H9 (cell line): ENCODE results near the gene MORN3. TPM values are rescaled to one million over a fixed set of nuclear protein-coding genes. Genes with fewer than 3 reads are reported as not detected.
"Not testable (repeated sequence)": the region's sequence is repeated elsewhere in the genome, so short reads cannot be mapped to it uniquely, and the experiment has no call there.

Experiments
- DNase-seq: peaks from one replicate; pipeline ENCODE4 v3.0.0-alpha.2; 2017
- H2AFZ ChIP-seq: one replicate; pipeline ENCODE4 v1.6.1; 2013; ENCODE audit warnings: mild to moderate bottlenecking, low read length, control low read depth, moderate library complexity
- H2AK5ac ChIP-seq: 2 replicates; pipeline ENCODE4 v1.6.1; 2013; ENCODE audit warnings: low read length, control low read depth, mixed read lengths; ENCODE audit not compliant: insufficient read length
- H2BK120ac ChIP-seq: one replicate; pipeline ENCODE4 v1.6.1; 2013; ENCODE audit warnings: low read depth, mild to moderate bottlenecking, low read length, control low read depth, inconsistent platforms; ENCODE audit not compliant: poor library complexity, severe bottlenecking
- H2BK12ac ChIP-seq: 2 replicates; pipeline ENCODE4 v1.6.1; 2013; ENCODE audit warnings: low read length, control low read depth, mixed read lengths, low read depth; ENCODE audit not compliant: insufficient read length
- H2BK15ac ChIP-seq: 2 replicates; pipeline ENCODE4 v1.6.1; 2013; ENCODE audit warnings: low read depth, low read length, control low read depth
- H2BK20ac ChIP-seq: one replicate; pipeline ENCODE4 v1.6.1; 2013; ENCODE audit warnings: low read depth, mild to moderate bottlenecking, low read length, control low read depth, inconsistent platforms; ENCODE audit not compliant: poor library complexity, severe bottlenecking
- H2BK5ac ChIP-seq: 2 replicates; pipeline ENCODE4 v1.6.1; 2013; ENCODE audit warnings: low read length, control low read depth, mixed read lengths; ENCODE audit not compliant: insufficient read length
- H3K14ac ChIP-seq: 2 replicates; pipeline ENCODE4 v1.6.1; 2013; ENCODE audit warnings: low read length, control low read depth; ENCODE audit not compliant: insufficient read depth
- H3K18ac ChIP-seq: 2 replicates; pipeline ENCODE4 v1.6.1; 2013; ENCODE audit warnings: low read depth, mild to moderate bottlenecking, mixed read lengths, low read length, control low read depth; ENCODE audit not compliant: insufficient read length
- H3K23ac ChIP-seq: 2 replicates; pipeline ENCODE4 v1.6.1; 2013; ENCODE audit warnings: low read length, control low read depth, mixed read lengths, low read depth; ENCODE audit not compliant: insufficient read length
- H3K23me2 ChIP-seq: 2 replicates; pipeline ENCODE4 v1.6.1; 2013; ENCODE audit warnings: low read depth, mild to moderate bottlenecking, mixed read lengths, low read length, control low read depth; ENCODE audit not compliant: insufficient read length, poor library complexity, severe bottlenecking
- H3K27ac ChIP-seq: 2 replicates; pipeline ENCODE4 v1.5.1; 2013; ENCODE audit warnings: low read length, control low read depth, mixed read lengths, low read depth; ENCODE audit not compliant: insufficient read length
- H3K27me3 ChIP-seq: 2 replicates; pipeline ENCODE4 v1.6.1; 2013; ENCODE audit warnings: low read length, control low read depth, inconsistent platforms; ENCODE audit not compliant: insufficient read depth
- H3K4ac ChIP-seq: 2 replicates; pipeline ENCODE4 v1.6.1; 2013; ENCODE audit warnings: low read depth, mild to moderate bottlenecking, control low read depth, inconsistent platforms, low read length, moderate library complexity
- H3K4me1 ChIP-seq: 2 replicates; pipeline ENCODE4 v1.6.1; 2013; ENCODE audit warnings: low read length, control low read depth, inconsistent platforms; ENCODE audit not compliant: insufficient read depth
- H3K4me2 ChIP-seq: 2 replicates; pipeline ENCODE4 v1.6.1; 2013; ENCODE audit warnings: low read length, control low read depth, mixed read lengths; ENCODE audit not compliant: insufficient read length, insufficient read depth
- H3K56ac ChIP-seq: 2 replicates; pipeline ENCODE4 v1.6.1; 2013; ENCODE audit warnings: low read depth, mild to moderate bottlenecking, mixed read lengths, low read length, control low read depth; ENCODE audit not compliant: insufficient read length
- H3K79me1 ChIP-seq: 2 replicates; pipeline ENCODE4 v1.6.1; 2013; ENCODE audit warnings: low read depth, mild to moderate bottlenecking, moderate library complexity, low read length, control low read depth, inconsistent platforms; ENCODE audit not compliant: insufficient read depth, poor library complexity, severe bottlenecking
- H3K79me2 ChIP-seq: 2 replicates; pipeline ENCODE4 v1.6.1; 2013; ENCODE audit warnings: low read length, control low read depth, inconsistent platforms; ENCODE audit not compliant: insufficient read depth
- H3K9ac ChIP-seq: 2 replicates; pipeline ENCODE4 v1.6.1; 2013; ENCODE audit warnings: low read length, control low read depth, mixed read lengths; ENCODE audit not compliant: insufficient read length; ENCODE audit errors: extremely low read depth
- H3K9me3 ChIP-seq: one replicate; pipeline ENCODE4 v1.6.1; 2013; ENCODE audit warnings: low read depth, low read length, inconsistent platforms; ENCODE audit not compliant: control insufficient read depth
- H3T11ph ChIP-seq: one replicate; pipeline ENCODE4 v1.6.1; 2013; ENCODE audit warnings: mild to moderate bottlenecking, low read length, control low read depth, inconsistent platforms
- H4K20me1 ChIP-seq: one replicate; pipeline ENCODE4 v1.6.1; 2013; ENCODE audit not compliant: control insufficient read depth, insufficient read length, insufficient read depth
- H4K5ac ChIP-seq: 2 replicates; pipeline ENCODE4 v1.6.1; 2013; ENCODE audit warnings: low read depth, mild to moderate bottlenecking, mixed read lengths, low read length, control low read depth; ENCODE audit not compliant: insufficient read length
- H4K8ac ChIP-seq: replicated peaks from 2 replicates; pipeline ENCODE4 v1.6.1; 2013; ENCODE audit warnings: low read length, control low read depth, mixed read lengths, low read depth; ENCODE audit not compliant: insufficient read length
- H4K91ac ChIP-seq: 2 replicates; pipeline ENCODE4 v1.6.1; 2013; ENCODE audit warnings: low read depth, mild to moderate bottlenecking, moderate library complexity, mixed read lengths, low read length, control low read depth; ENCODE audit not compliant: insufficient read length
- H3K27ac Mint-ChIP-seq, 3 experiments: 2 replicates in 2 of 3; 3 replicates in 1 of 3; pipeline ENCODE4 v1.8.0; 2020 to 2021; ENCODE audit warnings: mixed read lengths in 3 of 3, mild to moderate bottlenecking in 1 of 3, moderate library complexity in 1 of 3
- H3K27me3 Mint-ChIP-seq: 2 replicates; pipeline ENCODE4 v1.8.0; 2021; ENCODE audit warnings: low read depth, mild to moderate bottlenecking, moderate library complexity, mixed read lengths
- H3K36me3 Mint-ChIP-seq, 3 experiments: 2 replicates in 2 of 3; 3 replicates in 1 of 3; pipeline ENCODE4 v1.8.0; 2020 to 2021; ENCODE audit warnings: low read depth in 3 of 3, mixed read lengths in 3 of 3; ENCODE audit not compliant: insufficient read depth in 1 of 3
- H3K4me1 Mint-ChIP-seq, 2 experiments: 2 replicates each; pipeline ENCODE4 v1.8.0; 2020; ENCODE audit warnings: mixed read lengths in 2 of 2
- H3K4me3 Mint-ChIP-seq, 2 experiments: 2 replicates in 1 of 2; 3 replicates in 1 of 2; pipeline ENCODE4 v1.8.0; 2020 to 2021; ENCODE audit warnings: mild to moderate bottlenecking in 2 of 2, mixed read lengths in 2 of 2, moderate library complexity in 1 of 2
- H3K9me3 Mint-ChIP-seq, 2 experiments: 2 replicates in 1 of 2; 3 replicates in 1 of 2; pipeline ENCODE4 v1.8.0; 2020; ENCODE audit warnings: mild to moderate bottlenecking in 2 of 2, mixed read lengths in 2 of 2, moderate library complexity in 1 of 2
- WGBS: extraction: QIAGEN DNeasy Blood & Tissue Kit; methylation state at CpG from one replicate; pipeline ENCODE4 v1.1.7; 2013; ENCODE audit warnings: missing lambda C conversion rate, low lambda C conversion rate, mixed read lengths; ENCODE audit not compliant: insufficient read length; ENCODE audit errors: extremely low coverage; 5-methylcytosine and 5-hydroxymethylcytosine counted together
- total RNA-seq: library from RNA; stranded (reverse); gene quantifications from 2 replicates; pipeline ENCODE4 v1.2.1, GENCODE V29; 2021
- TF ChIP-seq, protein P1 (sequence below): fragments of 200-600 bp; sonication (generic); conservative IDR thresholded peaks from 3 replicates; pipeline ENCODE4 v1.8.0; 2021; ENCODE audit warnings: antibody characterized with exemption, mild to moderate bottlenecking

MORN3 gene
- total RNA-seq, 1 experiment from 2014 or later, result 0.37 TPM

DNA sequence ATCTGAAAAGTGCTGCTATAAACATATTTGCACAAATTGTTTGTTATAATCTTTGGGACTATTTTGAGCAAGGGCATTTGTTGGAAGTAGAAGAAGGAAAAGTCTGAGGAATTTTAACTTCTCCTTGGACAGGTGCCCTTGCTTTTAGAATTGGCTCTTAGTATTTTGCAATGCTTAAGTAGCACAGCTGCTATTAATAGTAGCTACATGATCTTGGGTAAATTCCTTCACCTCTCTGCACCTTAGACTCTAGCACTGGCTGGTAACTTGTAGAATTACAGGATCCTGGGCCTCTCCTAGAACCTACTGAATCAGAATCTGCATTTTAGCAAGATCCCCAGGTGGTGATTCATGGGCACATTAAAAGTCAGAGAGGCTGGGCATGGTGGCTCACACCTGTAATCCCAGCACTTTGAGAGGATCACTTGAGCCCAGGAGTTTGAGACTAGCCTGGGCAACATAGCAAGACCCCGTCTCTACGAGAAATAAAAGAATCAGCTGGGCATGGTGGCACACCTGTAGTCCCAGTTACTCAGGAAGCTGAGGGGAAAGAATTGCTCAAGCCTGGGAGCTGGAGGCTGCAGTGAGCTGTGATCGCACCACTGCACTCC is 32.3 kb upstream of the MORN3 start:
- no peak overlapping the region for H3K18ac ChIP-seq
- no peaks in the 10 kb centered on the region for H3K79me1 ChIP-seq
- H3K79me2 ChIP-seq, result no peaks in the 10 kb centered on the region
- Mint-ChIP-seq H3K4me1 (no peaks in the 10 kb centered on the region), H3K9me3 (peaks cover 0 to 5% of the 10 kb centered on the region in 2 experiments; a peak in 1 of 5 replicates), H3K4me3 (no peak overlapping the region), H3K27me3 (peaks cover 7% of the 10 kb centered on the region), H3K36me3 (no peaks in the 10 kb centered on the region; a peak in 1 of 7 replicates), H3K27ac (no peak overlapping the region)
- H2BK20ac ChIP-seq, result no peak overlapping the region
- no peaks in the 10 kb centered on the region for H3K27me3 ChIP-seq
- H2BK12ac ChIP-seq, result no peak overlapping the region
- no peaks in the 10 kb centered on the region for H3K9me3 ChIP-seq
- no peaks in the 10 kb centered on the region for H3K23me2 ChIP-seq
- no peaks in the 10 kb centered on the region for H4K20me1 ChIP-seq
- H3K23ac ChIP-seq, result no peak overlapping the region
- H2AK5ac ChIP-seq, result no peak overlapping the region
- no peak overlapping the region for H4K5ac ChIP-seq
- no peak overlapping the region for H3K27ac ChIP-seq
- no peak overlapping the region for H2AFZ ChIP-seq
- H4K8ac ChIP-seq, result no peak overlapping the region
- no peak overlapping the region for H3T11ph ChIP-seq
- H3K4me1 ChIP-seq, result no peaks in the 10 kb centered on the region
- no peak overlapping the region for H2BK15ac ChIP-seq
- no CpG with 5 or more reads among the region's 3 CpGs for WGBS
- no peak for DNase-seq
- H3K56ac ChIP-seq, result no peak overlapping the region
- H4K91ac ChIP-seq, result no peak overlapping the region
- H3K4ac ChIP-seq, result no peak overlapping the region
- H3K14ac ChIP-seq, result no peak overlapping the region
- H3K4me2 ChIP-seq, result no peak overlapping the region
- TF ChIP-seq, protein P1, sequence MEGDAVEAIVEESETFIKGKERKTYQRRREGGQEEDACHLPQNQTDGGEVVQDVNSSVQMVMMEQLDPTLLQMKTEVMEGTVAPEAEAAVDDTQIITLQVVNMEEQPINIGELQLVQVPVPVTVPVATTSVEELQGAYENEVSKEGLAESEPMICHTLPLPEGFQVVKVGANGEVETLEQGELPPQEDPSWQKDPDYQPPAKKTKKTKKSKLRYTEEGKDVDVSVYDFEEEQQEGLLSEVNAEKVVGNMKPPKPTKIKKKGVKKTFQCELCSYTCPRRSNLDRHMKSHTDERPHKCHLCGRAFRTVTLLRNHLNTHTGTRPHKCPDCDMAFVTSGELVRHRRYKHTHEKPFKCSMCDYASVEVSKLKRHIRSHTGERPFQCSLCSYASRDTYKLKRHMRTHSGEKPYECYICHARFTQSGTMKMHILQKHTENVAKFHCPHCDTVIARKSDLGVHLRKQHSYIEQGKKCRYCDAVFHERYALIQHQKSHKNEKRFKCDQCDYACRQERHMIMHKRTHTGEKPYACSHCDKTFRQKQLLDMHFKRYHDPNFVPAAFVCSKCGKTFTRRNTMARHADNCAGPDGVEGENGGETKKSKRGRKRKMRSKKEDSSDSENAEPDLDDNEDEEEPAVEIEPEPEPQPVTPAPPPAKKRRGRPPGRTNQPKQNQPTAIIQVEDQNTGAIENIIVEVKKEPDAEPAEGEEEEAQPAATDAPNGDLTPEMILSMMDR, result no peak
- no peak overlapping the region for H2BK120ac ChIP-seq
- no peak overlapping the region for H2BK5ac ChIP-seq
- no peak overlapping the region for H3K9ac ChIP-seq

DNA sequence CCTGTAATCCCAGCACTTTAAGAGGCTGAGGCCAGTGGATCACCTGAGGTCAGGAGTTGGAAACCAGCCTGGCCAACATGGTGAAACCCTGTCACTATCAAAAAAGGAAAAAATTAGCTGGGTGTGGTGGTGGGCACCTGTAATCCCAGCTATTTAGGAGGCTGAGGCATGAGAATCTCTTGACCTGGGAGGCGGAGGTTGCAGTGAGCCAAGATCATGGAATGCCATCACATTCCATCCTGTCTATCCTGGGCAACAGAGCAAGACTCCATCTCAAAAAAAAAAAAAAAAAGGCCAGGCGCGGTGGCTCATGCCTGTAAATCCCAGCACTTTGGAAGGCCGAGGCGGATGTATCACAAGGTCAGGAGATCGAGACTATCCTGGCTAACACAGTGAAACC is 28.4 kb upstream of the MORN3 start:
- not testable (repeated sequence) for H2BK20ac ChIP-seq, H4K8ac ChIP-seq, H2BK12ac ChIP-seq, H2AFZ ChIP-seq, H3K27ac Mint-ChIP-seq, H3K18ac ChIP-seq, H3K9me3 Mint-ChIP-seq, H3K27me3 ChIP-seq, H3K23ac ChIP-seq, H4K5ac ChIP-seq, H3K56ac ChIP-seq, H2BK5ac ChIP-seq, H2AK5ac ChIP-seq, H3K4me3 Mint-ChIP-seq, H4K91ac ChIP-seq, H3K27me3 Mint-ChIP-seq, H3K79me2 ChIP-seq, H3K4me1 ChIP-seq, H4K20me1 ChIP-seq, H3K79me1 ChIP-seq, DNase-seq, H2BK120ac ChIP-seq, H2BK15ac ChIP-seq, H3K9me3 ChIP-seq, H3T11ph ChIP-seq, H3K4me2 ChIP-seq, H3K27ac ChIP-seq, H3K36me3 Mint-ChIP-seq, H3K23me2 ChIP-seq, H3K14ac ChIP-seq, H3K9ac ChIP-seq, H3K4me1 Mint-ChIP-seq, H3K4ac ChIP-seq
- WGBS, result no CpG with 5 or more reads among the region's 6 CpGs
